Parathyroid adenoma (tissue), 2 donors: Measurements from ENCODE around the gene PLP2.

ENCODE experiments used
- H2AFZ ChIP-seq: fragments of 300-600 bp; sonication (generic); one replicate; pipeline ENCODE4 v1.7.0; 2017; ENCODE audit warnings: antibody characterized with exemption, mild to moderate bottlenecking
- H3K27ac ChIP-seq: fragments of 300-600 bp; sonication (generic); one replicate; pipeline ENCODE4 v1.7.0; 2017
- H3K27me3 ChIP-seq: fragments of 300-600 bp; sonication (generic); one replicate; pipeline ENCODE4 v1.7.0; 2017; ENCODE audit warnings: low read length; ENCODE audit not compliant: control insufficient read depth, insufficient read depth
- H3K36me3 ChIP-seq: fragments of 300-600 bp; sonication (generic); one replicate; pipeline ENCODE4 v1.7.0; 2017; ENCODE audit warnings: low read length; ENCODE audit not compliant: control insufficient read depth, insufficient read depth
- H3K4me1 ChIP-seq: fragments of 300-600 bp; sonication (generic); one replicate; pipeline ENCODE4 v1.7.0; 2017; ENCODE audit warnings: control low read depth
- H3K4me2 ChIP-seq: fragments of 300-600 bp; sonication (generic); one replicate; pipeline ENCODE4 v1.7.0; 2017; ENCODE audit warnings: low read length
- H3K4me3 ChIP-seq: fragments of 300-600 bp; sonication (generic); one replicate; pipeline ENCODE4 v1.7.0; 2017; ENCODE audit warnings: low read depth, low read length
- H3K79me2 ChIP-seq: fragments of 300-600 bp; sonication (generic); one replicate; pipeline ENCODE4 v1.7.0; 2017; ENCODE audit warnings: control low read depth
- H3K9ac ChIP-seq: fragments of 300-600 bp; sonication (generic); one replicate; pipeline ENCODE4 v1.7.0; 2017; ENCODE audit warnings: mild to moderate bottlenecking
- H3K9me3 ChIP-seq: fragments of 300-600 bp; sonication (generic); one replicate; pipeline ENCODE4 v1.7.0; 2017; ENCODE audit warnings: low read length; ENCODE audit not compliant: control insufficient read depth
- TF ChIP-seq, protein P1 (sequence below): fragments of 300-600 bp; sonication (generic); IDR thresholded peaks from one replicate; pipeline ENCODE4 v1.7.0; 2017; ENCODE audit warnings: antibody characterized with exemption, mild to moderate bottlenecking
- donor health status: primary hyperparathyroidism.

PLP2 gene

DNA sequence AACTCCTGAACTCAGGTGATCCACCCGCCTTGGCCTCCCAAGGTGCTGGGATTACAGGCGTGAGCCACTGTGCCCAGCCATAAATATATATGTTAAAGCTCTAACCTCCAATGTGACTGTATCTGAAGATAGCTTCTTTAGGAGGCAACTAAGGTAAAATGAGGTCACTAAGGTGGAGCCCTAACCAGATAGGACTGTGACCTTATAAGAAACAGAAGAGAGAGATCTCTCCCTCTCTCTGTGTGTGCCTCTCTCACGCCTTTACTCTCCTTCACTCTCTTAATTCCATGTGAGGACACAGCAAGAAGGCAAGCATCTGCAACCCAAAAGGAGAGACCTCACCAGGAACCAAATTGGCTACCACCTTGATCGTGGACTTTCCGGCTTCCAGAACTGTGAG, 10.1 kb upstream of the PLP2 start:
- Histone ChIP-seq H3K4me2 (no peak overlapping the region), H3K4me3 (no peak overlapping the region), H3K9ac (no peak overlapping the region), H3K79me2 (no peaks in the 10 kb centered on the region), H3K4me1 (no peaks in the 10 kb centered on the region), H3K27ac (no peak overlapping the region), H2AFZ (no peak overlapping the region), H3K9me3 (no peaks in the 10 kb centered on the region), H3K27me3 (no peaks in the 10 kb centered on the region), H3K36me3 (no peaks in the 10 kb centered on the region)
- TF ChIP-seq, protein P1, sequence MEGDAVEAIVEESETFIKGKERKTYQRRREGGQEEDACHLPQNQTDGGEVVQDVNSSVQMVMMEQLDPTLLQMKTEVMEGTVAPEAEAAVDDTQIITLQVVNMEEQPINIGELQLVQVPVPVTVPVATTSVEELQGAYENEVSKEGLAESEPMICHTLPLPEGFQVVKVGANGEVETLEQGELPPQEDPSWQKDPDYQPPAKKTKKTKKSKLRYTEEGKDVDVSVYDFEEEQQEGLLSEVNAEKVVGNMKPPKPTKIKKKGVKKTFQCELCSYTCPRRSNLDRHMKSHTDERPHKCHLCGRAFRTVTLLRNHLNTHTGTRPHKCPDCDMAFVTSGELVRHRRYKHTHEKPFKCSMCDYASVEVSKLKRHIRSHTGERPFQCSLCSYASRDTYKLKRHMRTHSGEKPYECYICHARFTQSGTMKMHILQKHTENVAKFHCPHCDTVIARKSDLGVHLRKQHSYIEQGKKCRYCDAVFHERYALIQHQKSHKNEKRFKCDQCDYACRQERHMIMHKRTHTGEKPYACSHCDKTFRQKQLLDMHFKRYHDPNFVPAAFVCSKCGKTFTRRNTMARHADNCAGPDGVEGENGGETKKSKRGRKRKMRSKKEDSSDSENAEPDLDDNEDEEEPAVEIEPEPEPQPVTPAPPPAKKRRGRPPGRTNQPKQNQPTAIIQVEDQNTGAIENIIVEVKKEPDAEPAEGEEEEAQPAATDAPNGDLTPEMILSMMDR, result no peak

DNA sequence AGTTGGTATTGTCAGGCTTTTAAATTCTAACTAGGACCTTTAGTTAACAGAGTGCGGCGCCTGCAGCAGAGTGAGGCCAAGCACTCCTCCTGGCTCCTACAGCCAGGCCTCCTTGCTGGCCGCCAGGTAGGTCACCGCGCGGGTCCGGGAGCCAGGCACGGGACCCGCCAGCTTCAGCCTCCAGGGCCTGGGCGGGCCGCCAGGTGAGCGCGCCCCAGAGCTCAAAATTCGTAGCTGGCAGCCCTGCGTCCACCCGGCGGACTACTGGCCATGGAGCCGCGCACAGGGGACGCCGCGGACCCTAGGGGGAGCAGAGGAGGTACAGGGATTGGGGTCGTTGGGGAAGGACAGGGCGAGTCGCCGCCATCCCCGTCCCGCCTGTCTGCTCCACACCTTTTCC, 9.1 kb upstream of the PLP2 start, which contains the start of gene MAGIX:
Gene MAGIX, plus strand, starts transcription at position 139 of the 400 bp plus-strand sequence. Its CDS starts 132 bp downstream, at position 271.
- no peaks in the 10 kb centered on the region for H3K36me3 ChIP-seq
- H3K4me3 ChIP-seq, result peak within 1 kb of the TSS; percentile 57
- no peaks in the 10 kb centered on the region for H3K27me3 ChIP-seq
- no peaks in the 10 kb centered on the region for H3K9me3 ChIP-seq
- TF ChIP-seq, protein P1, result no peak
- H3K27ac ChIP-seq, result peak within 1 kb of the TSS; percentile 88
- peak within 1 kb of the TSS; percentile 79 for H2AFZ ChIP-seq
- peak within 1 kb of the TSS; percentile 73 for H3K4me2 ChIP-seq
- no peak within 1 kb of the TSS for H3K9ac ChIP-seq
- no peaks in the 10 kb centered on the region for H3K4me1 ChIP-seq
- no peaks in the 10 kb centered on the region for H3K79me2 ChIP-seq

DNA sequence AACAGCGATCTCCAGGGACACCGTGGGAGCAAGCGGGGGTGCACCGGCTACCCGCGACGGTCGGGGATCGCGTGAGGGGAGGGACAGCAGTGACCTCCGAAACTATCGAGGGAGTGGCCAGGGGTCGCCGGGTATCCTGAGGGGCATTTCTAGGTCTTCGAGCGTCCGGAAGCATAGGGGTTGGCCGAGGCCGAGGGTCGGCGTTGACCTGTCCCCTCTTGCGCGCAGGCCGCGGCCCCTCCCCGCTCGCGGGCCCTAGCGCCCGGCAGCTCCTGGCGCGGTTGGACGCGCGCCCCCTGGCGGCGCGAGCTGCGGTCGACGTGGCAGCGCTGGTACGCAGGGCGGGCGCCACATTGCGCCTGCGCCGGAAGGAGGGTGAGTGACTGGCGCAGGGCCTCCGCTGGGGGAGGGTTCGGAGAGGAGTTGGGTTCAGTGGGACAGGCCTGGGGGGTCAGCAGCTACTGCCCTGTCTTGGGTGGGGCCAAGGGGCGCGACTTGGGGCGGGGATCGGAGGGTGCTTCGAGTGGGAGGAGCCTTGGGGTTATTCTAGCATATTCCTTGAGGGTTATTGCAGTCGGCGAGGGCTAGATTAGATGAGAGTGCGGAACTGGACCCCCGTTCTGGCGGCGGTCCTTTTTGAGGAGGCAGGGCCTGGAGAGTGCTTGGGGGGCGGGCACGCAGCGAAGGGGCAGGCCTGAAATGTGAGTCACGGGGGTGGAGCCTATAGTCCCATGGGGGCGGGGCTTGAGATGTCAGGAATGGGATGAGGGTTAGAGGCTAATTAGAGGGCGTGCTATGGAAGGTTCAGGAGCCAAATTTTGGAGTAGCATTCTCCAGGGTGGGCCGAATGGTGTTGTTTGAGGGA, 7.9 kb upstream of the PLP2 start:
- H3K27ac ChIP-seq, result peak overlapping the region; percentile 88
- H3K4me3 ChIP-seq, result peak overlapping the region; percentile 57
- H3K79me2 ChIP-seq, result no peaks in the 10 kb centered on the region
- H3K9me3 ChIP-seq, result no peaks in the 10 kb centered on the region
- no peak overlapping the region for H3K9ac ChIP-seq
- peak overlapping the region; percentile 73 for H3K4me2 ChIP-seq
- H2AFZ ChIP-seq, result peak overlapping the region; percentile 79
- no peaks in the 10 kb centered on the region for H3K36me3 ChIP-seq
- no peaks in the 10 kb centered on the region for H3K4me1 ChIP-seq
- H3K27me3 ChIP-seq, result no peaks in the 10 kb centered on the region
- TF ChIP-seq, protein P1, result peak; percentile 73

DNA sequence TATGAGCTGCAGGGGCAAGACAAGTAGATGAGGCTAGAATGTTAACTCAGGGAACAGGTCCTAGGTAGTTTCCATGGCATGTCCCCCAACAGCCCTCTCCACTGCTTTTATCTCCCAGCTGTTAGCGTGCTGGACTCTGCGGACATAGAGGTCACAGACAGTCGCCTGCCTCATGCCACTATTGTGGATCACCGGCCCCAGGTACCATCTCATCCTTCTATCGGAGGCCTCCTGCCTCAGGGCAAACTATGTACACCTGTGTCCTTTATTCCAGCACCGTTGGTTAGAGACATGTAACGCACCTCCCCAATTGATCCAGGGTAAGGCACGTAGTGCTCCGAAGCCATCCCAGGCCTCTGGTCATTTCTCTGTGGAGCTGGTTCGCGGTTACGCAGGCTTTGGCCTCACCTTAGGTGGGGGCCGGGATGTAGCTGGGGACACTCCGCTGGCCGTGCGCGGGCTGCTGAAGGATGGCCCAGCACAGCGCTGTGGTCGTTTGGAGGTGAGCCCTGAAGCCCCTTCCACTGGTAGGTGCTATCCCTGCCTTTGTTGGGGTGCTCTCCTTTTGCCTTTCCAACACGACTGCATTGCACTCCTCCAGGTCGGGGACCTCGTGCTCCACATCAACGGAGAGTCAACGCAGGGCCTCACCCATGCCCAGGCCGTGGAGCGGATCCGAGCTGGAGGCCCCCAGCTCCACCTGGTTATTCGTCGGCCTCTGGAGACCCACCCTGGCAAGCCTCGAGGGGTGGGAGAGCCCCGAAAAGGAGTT, 6.9 kb upstream of the PLP2 start:
- TF ChIP-seq, protein P1, result no peak

More for the DNA sequence above, 6.9 kb upstream of the PLP2 start:
- Histone ChIP-seq H3K79me2 (no peaks in the 10 kb centered on the region), H2AFZ (no peak overlapping the region), H3K27me3 (no peaks in the 10 kb centered on the region), H3K4me2 (no peak overlapping the region), H3K36me3 (no peaks in the 10 kb centered on the region), H3K4me3 (no peak overlapping the region), H3K4me1 (no peaks in the 10 kb centered on the region), H3K9ac (no peak overlapping the region), H3K9me3 (no peaks in the 10 kb centered on the region), H3K27ac (peak overlapping the region; percentile 88)
